ENCODE data around the gene ACTN1.

- TF ChIP-seq CTCF (IDR thresholded peaks at IDR 0.05) (no peak), POLR2A (IDR thresholded peaks at IDR 0.05) (no peak)
Measured at GRCh38 chr14:68971411-68972035, 7.6 kb downstream of the ACTN1 start.
